ENCODE results near the gene ADAMTS9.
A peak's percentile ranks its signal among the peaks of the same experiment; 100 is the strongest.

ADAMTS9 gene

GRCh38 chr3:64685800-64686445 is 1.9 kb downstream of the ADAMTS9 start:
- peak; percentile 20 for DNase-seq

- no peak for DNase-seq
These were observed 2.4 kb downstream of the ADAMTS9 start for GRCh38 chr3:64685331-64685799.

- no peak for DNase-seq
These were observed 3.0 kb downstream of the ADAMTS9 start for GRCh38 chr3:64684715-64685261.

- no peak for DNase-seq
These were observed 6.0 kb downstream of the ADAMTS9 start for GRCh38 chr3:64681827-64682226.

- no peak for DNase-seq
These were observed 6.8 kb downstream of the ADAMTS9 start for GRCh38 chr3:64681015-64681414.

- DNase-seq, result no peak
These were observed 7.5 kb downstream of the ADAMTS9 start for GRCh38 chr3:64680334-64680733.

GRCh38 chr3:64677961-64678716 is 9.7 kb downstream of the ADAMTS9 start:
- no peak for DNase-seq

- no peak for DNase-seq
These were observed 11.0 kb downstream of the ADAMTS9 start for GRCh38 chr3:64676831-64677230.

GRCh38 chr3:64675687-64676247 is 12.0 kb downstream of the ADAMTS9 start:
- no peak for DNase-seq

GRCh38 chr3:64674591-64675076 is 13.2 kb downstream of the ADAMTS9 start:
- no peak for DNase-seq

- DNase-seq, result no peak
These were observed 14.6 kb downstream of the ADAMTS9 start for GRCh38 chr3:64673159-64673715.

GRCh38 chr3:64668582-64669510 is 19.0 kb downstream of the ADAMTS9 start:
- DNase-seq, result no peak

GRCh38 chr3:64667887-64668581 is 19.8 kb downstream of the ADAMTS9 start:
- DNase-seq, result no peak

GRCh38 chr3:64667138-64667537 is 20.7 kb downstream of the ADAMTS9 start:
- DNase-seq, result no peak

GRCh38 chr3:64666171-64666588 is 21.6 kb downstream of the ADAMTS9 start:
- no peak for DNase-seq

GRCh38 chr3:64664397-64664796 is 23.4 kb downstream of the ADAMTS9 start:
- no peak for DNase-seq

GRCh38 chr3:64659617-64659978 is 28.2 kb downstream of the ADAMTS9 start:
- no peak for DNase-seq

GRCh38 chr3:64658001-64658400 is 29.8 kb downstream of the ADAMTS9 start:
- DNase-seq, result no peak

GRCh38 chr3:64656544-64656943 is 31.3 kb downstream of the ADAMTS9 start:
- no peak for DNase-seq

GRCh38 chr3:64655160-64655559 is 32.6 kb downstream of the ADAMTS9 start:
- no peak for DNase-seq

- DNase-seq, result no peak
These were observed 33.8 kb downstream of the ADAMTS9 start for GRCh38 chr3:64654013-64654412.

GRCh38 chr3:64653101-64653500 is 34.7 kb downstream of the ADAMTS9 start:
- no peak for DNase-seq

Measured in hematopoietic multipotent progenitor cell treated with erythropoietin and hydrocortisone succinate and interleukin-3 and kit ligand, for 6 days (in vitro differentiated cells).